22Rv1 (cell line): Measurements from ENCODE around the gene MINDY3.
A peak's percentile ranks its signal among the peaks of the same experiment; 100 is the strongest.

Experiments
- H3K27ac ChIP-seq: fragments of 450-650 bp; 2 replicates; pipeline ENCODE4 v1.5.1; 2017
- CTCF ChIP-seq: fragments of 450-650 bp; IDR thresholded peaks from 2 replicates; pipeline ENCODE4 v1.5.1; 2017; ENCODE audit warnings: mild to moderate bottlenecking
- ZFX ChIP-seq: fragments of 450-650 bp; IDR thresholded peaks from 2 replicates; pipeline ENCODE4 v1.6.1; 2017; ENCODE audit warnings: antibody characterized with exemption, borderline replicate concordance

MINDY3 gene

GRCh38 chr10:15789793-15790525, 70.3 kb downstream of the MINDY3 start:
- no peak overlapping the region for H3K27ac ChIP-seq
- no peak for TF ChIP-seq CTCF
- no peak for TF ChIP-seq ZFX

- TF ChIP-seq ZFX, result no peak
- TF ChIP-seq CTCF, result no peak
- H3K27ac ChIP-seq, result no peak overlapping the region
Measured at GRCh38 chr10:15787426-15787825, 72.9 kb downstream of the MINDY3 start.

- H3K27ac ChIP-seq, result peak overlapping the region; percentile 66
- TF ChIP-seq ZFX (no peak), CTCF (no peak)
Measured at GRCh38 chr10:15784662-15785300, 75.5 kb downstream of the MINDY3 start.

- H3K27ac ChIP-seq, result peak overlapping the region; percentile 66
- TF ChIP-seq ZFX (no peak), CTCF (no peak)
Measured at GRCh38 chr10:15783941-15784636, 76.2 kb downstream of the MINDY3 start.

- no peak for TF ChIP-seq ZFX
- no peak for TF ChIP-seq CTCF
- H3K27ac ChIP-seq, result no peak overlapping the region
Measured at GRCh38 chr10:15782851-15783250, 77.5 kb downstream of the MINDY3 start.

GRCh38 chr10:15781381-15781960, 78.8 kb downstream of the MINDY3 start:
- TF ChIP-seq CTCF (no peak), ZFX (no peak)
- H3K27ac ChIP-seq, result no peak overlapping the region
